Stimulated activated CD4-positive, alpha-beta T cell treated with anti-CD3 and anti-CD28 coated beads, Interleukin-15, amount 100 ng/mL, for 24 hours (primary cell): Measurements from ENCODE around the gene GPRASP1.
"Not testable (repeated sequence)": the region's sequence is repeated elsewhere in the genome, so short reads cannot be mapped to it uniquely, and the experiment has no call there.

Experiments
- DNase-seq: peaks from one replicate; pipeline ENCODE4 v3.0.0-alpha.2; 2020

Gene GPRASP1

GRCh38 chrX:102651242-102652011, at the start of gene GPRASP1:
GPRASP1 (plus strand) TSS chrX:102651483; CDS start chrX:102653914, 2,431 bp downstream.
- DNase-seq: peak; percentile 52

- DNase-seq: no peak
These were observed 47.0 kb upstream of the GPRASP1 start for GRCh38 chrX:102604327-102604726.

- DNase-seq: no peak
These were observed 45.2 kb upstream of the GPRASP1 start for GRCh38 chrX:102606115-102606514.

- DNase-seq: no peak
These were observed 40.4 kb upstream of the GPRASP1 start for GRCh38 chrX:102610905-102611304.

- no peak for DNase-seq
These were observed 27.2 kb upstream of the GPRASP1 start for GRCh38 chrX:102624105-102624504.

GRCh38 chrX:102627640-102628039, 23.6 kb upstream of the GPRASP1 start:
- no peak for DNase-seq

- DNase-seq: no peak
These were observed 13.7 kb upstream of the GPRASP1 start for GRCh38 chrX:102637561-102637960.

- no peak for DNase-seq
These were observed 411 bp upstream of the GPRASP1 start for GRCh38 chrX:102650903-102651241.

GRCh38 chrX:102652031-102652688, 877 bp downstream of the GPRASP1 start:
- DNase-seq: peak; percentile 56

- DNase-seq: no peak
These were observed 3.4 kb downstream of the GPRASP1 start for GRCh38 chrX:102654696-102655095.

- DNase-seq: no peak
These were observed 7.3 kb downstream of the GPRASP1 start for GRCh38 chrX:102658556-102658955.

GRCh38 chrX:102659790-102660757, 8.8 kb downstream of the GPRASP1 start:
- peak; percentile 88 for DNase-seq

GRCh38 chrX:102663820-102664219, 12.5 kb downstream of the GPRASP1 start:
- DNase-seq: not testable (repeated sequence)

GRCh38 chrX:102667034-102667433, 15.8 kb downstream of the GPRASP1 start:
- DNase-seq: not testable (repeated sequence)

GRCh38 chrX:102669526-102669925, 18.2 kb downstream of the GPRASP1 start:
- DNase-seq: no peak

GRCh38 chrX:102672856-102673255, 21.6 kb downstream of the GPRASP1 start:
- no peak for DNase-seq

- DNase-seq: not testable (repeated sequence)
These were observed 26.2 kb downstream of the GPRASP1 start for GRCh38 chrX:102677479-102677878.

GRCh38 chrX:102684772-102685520, 33.7 kb downstream of the GPRASP1 start:
- no peak for DNase-seq

- DNase-seq: no peak
These were observed 43.5 kb downstream of the GPRASP1 start for GRCh38 chrX:102694749-102695148.

- no peak for DNase-seq
These were observed 45.0 kb downstream of the GPRASP1 start for GRCh38 chrX:102696306-102696705.

GRCh38 chrX:102697494-102697893, 46.2 kb downstream of the GPRASP1 start:
- DNase-seq: no peak
